Suprapubic skin (tissue), 4 donors: ENCODE results near the gene KLK15.

Source experiments
- CTCF ChIP-seq, 2 donors: fragments of 200-600 bp in 1 of 2; fragments of 450-650 bp in 1 of 2; sonication (generic) in 1 of 2; IDR thresholded peaks; one replicate each; pipeline ENCODE4 v1.5.1; 2016 to 2019; ENCODE audit warnings: antibody characterized with exemption in 2 of 2, mild to moderate bottlenecking in 1 of 2, moderate library complexity in 1 of 2
- EP300 ChIP-seq: sonication (generic); formaldehyde crosslinking; IDR thresholded peaks from one replicate; pipeline ENCODE4 v1.6.1; 2017; ENCODE audit warnings: antibody characterized with exemption
- POLR2A ChIP-seq, 2 donors: fragments of 450-650 bp; IDR thresholded peaks; one replicate each; pipeline ENCODE4 v1.6.1; 2017; ENCODE audit warnings: antibody characterized with exemption in 2 of 2, mild to moderate bottlenecking in 2 of 2, moderate library complexity in 2 of 2
- POLR2AphosphoS5 ChIP-seq, 3 donors: sonication (generic); formaldehyde crosslinking; IDR thresholded peaks; one replicate each; pipeline ENCODE4 v1.6.1; 2017; ENCODE audit warnings: antibody characterized with exemption in 3 of 3

GRCh38 chr19:50839712-50840655 lies 6.6 kb upstream of the KLK15 start:
- TF ChIP-seq CTCF (IDR thresholded peaks at IDR 0.05) (no peak), POLR2A (IDR thresholded peaks at IDR 0.05) (no peak), EP300 (no peak), POLR2AphosphoS5 (IDR thresholded peaks at IDR 0.05) (no peak)
